IPS-11a (cell line): ENCODE data around the gene PTAFR.
"Not testable (repeated sequence)": the region's sequence is repeated elsewhere in the genome, so short reads cannot be mapped to it uniquely, and the experiment has no call there.

Experiments
- H3K4me3 ChIP-seq: one replicate; pipeline ENCODE4 v1.5.1; 2013; ENCODE audit warnings: low read depth, low read length, control low read depth

Gene PTAFR

DNA sequence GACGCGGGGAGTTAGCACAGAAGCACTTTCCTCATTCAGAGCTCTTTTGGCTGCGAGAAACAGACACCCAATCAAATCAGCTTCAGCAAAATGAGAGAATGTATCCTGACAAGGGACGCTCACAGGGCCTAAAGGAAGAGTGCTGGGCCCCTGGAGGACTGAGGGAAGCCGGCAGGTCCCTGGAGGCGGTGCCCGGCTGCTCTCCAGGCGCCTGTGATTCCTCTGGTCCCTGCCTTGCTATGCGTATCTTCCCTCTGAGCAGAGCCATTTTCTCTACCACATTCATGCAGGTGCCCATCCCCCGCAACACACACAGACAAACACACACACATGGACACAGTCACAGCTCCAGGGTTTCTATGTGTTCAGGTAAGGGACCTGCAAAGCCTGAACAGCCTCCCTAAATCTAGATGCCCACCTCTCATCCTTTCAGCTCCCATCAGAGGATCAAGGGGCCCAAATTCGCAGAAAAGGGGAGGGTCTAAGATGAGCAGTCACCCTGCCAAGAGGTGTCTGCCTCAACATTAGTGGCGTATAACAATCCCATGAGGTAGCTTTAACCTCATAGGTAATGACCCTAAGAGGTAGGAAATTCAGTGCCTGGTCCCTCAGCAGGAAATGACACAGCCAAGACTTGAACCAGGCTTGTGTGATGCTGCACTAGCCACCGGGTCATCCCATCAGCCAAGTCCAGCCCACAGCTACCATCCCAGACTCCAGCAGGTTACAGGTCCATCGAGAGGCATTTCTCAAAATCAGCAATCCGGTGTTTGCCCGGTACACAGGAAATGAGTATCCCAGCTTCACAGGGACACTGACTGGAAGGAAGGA lies 29.0 kb downstream of the PTAFR start:
- no peak overlapping the region for H3K4me3 ChIP-seq

DNA sequence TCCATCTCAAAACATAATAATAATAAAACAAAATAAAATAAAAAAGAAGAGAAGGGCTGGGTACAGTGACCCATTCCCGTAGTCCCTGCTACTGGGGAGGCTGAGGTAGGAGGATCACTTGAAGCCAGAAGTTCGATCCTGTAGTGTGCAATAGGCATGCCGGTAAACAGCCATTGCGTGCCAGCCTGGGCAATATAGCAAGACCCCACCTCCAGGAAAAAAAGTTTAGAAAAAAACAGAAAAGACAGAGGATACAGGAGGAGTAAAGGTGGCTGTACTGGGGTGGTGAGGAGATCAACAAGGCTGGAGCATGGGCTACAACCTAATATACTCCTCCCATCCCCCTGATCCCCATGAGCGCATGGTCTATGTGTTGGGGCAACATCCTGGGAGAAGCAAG lies 30.8 kb downstream of the PTAFR start:
- no peak overlapping the region for H3K4me3 ChIP-seq

DNA sequence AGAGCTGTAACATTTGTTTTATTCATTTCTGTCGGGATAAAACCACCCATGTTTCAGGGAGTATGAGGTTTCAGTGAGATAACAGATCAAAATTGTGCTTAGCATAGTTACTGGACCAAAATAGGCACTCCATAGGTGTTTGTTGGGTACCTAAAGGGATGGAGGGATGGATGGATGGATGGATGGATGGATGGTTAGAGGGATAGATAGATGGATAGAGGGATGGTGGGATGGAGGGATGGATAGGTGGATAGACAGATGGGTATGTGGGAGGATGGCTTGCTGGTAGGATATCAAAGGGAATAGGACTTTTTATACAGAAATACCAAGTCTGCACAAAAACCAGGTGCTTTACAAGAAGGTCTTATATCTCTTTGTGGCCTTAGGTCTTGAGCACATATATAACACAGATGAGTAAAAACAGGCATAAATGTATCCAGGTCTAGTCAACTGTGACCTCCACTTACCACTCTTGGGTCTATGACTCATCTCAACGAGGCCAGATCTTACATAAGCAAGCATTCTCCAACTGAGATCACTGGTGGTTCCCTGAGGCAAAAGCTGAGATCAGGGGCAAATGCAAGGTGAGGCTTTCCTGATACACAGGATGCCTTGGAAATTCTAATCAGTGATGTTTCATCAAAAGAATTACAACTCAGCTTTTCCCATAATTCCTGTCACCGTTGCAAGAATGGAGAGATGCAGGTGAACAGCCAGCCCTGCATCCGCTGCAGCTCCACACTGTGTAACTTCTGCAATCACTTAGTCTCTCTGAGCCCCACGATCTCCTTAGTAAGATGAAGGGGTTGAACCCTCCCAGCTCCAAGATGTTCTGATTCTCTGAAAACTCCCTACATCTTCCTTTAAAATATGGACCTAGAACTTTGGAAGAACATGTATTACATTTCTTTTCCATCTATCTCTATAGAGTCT lies 32.0 kb downstream of the PTAFR start:
- H3K4me3 ChIP-seq, result no peak overlapping the region

DNA sequence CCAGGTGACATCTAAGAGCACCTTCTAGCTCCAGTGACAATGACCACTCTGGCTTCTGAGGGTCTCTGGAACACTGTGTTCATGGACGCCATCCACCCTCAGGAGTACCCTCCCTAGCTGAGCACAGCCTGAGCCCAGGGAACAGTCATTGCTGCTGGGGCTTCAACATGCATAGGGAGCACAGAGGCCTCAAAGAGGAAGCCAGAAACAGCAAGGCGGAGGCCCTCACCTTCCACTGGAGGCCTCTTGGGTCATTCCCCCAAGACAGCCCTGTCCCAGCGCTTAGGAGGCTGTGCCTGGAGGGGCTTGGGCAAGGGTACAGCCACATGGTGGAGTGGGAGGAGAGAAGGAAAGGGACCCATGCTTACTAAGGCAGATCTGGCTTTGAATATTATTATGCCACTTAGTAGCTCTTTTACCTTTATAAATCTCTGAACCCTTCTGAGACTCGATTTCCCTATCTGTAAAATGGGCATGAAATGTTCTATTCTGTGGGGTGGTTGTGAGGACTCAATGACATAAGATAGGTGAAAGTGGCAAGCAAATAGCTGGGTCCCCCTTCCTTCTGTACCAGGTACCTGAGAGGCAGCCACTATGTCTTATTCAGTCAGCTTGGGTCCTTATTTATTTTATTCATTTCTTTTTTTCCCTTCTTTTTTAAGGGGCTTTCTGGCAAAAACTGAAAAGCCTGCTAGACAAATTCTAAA lies 32.8 kb downstream of the PTAFR start:
- no peak overlapping the region for H3K4me3 ChIP-seq

DNA sequence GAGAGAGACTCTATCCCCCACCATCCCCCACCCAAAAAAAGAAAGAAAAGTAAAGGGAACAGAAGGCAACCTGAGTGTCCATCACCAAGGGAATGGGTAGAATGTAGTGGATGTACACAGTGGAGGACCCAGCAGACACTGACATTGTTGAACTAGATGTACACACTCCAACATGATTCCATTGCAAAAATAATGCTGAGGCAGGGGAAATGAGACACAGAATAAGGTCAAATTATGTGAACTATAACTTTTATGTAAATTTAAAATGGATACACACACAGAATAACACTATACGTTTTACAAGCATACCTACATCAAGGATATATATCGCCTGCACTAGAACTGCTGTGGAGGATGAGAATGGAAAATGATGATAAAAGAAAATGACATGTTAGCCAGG lies 34.8 kb downstream of the PTAFR start:
- H3K4me3 ChIP-seq, result no peak overlapping the region

DNA sequence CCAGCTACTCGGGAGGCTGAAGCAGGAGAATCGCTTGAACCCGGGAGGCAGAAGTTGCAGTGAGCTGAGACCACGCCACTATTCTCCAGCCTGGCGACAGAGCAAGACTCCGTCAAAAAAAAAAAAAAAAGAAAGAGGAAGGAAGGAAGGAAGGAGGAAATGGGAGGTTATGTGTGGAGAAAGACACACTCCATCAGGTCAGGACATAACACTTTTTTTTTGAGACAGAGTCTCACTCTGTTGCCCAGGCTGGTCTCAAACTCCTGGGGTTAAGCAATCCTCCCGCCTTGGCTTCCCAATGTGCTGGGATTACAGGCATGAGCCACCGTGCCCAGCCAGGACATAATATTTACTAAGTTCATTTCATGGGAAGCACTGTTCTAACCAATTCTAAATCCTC lies 36.6 kb downstream of the PTAFR start:
- not testable (repeated sequence) for H3K4me3 ChIP-seq

DNA sequence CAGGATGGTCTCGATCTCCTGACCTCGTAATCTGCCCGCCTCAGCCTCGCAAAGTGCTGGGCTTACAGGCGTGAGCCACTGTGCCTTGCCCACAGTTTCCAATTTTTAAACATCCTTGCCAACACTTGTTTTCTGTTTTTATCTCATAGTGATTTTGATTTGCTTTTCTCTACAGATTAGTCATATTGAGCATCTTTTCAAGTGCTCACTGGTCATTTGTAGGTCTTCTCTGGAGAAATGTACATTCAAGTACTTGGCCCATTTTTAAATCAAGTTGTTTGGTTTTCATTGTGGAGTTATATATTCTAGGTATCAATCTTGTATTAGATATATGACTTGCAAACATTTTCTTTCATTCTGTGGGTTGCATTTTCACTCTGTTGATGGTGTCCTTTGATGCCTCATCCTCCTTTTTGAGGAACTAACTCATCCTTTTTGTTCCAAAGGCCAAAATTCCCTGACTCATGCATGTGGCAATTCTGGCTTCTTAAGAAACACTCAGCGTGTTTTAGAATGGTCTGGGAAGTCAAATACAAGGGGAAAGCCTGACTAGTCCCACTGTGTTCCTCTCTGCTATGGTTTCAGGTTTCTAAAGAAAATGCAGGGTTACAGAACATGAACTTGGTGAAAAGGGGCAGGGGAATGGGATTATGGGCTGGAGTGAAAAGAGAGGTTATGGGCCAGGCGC lies 37.3 kb downstream of the PTAFR start:
- H3K4me3 ChIP-seq, result no peak overlapping the region

DNA sequence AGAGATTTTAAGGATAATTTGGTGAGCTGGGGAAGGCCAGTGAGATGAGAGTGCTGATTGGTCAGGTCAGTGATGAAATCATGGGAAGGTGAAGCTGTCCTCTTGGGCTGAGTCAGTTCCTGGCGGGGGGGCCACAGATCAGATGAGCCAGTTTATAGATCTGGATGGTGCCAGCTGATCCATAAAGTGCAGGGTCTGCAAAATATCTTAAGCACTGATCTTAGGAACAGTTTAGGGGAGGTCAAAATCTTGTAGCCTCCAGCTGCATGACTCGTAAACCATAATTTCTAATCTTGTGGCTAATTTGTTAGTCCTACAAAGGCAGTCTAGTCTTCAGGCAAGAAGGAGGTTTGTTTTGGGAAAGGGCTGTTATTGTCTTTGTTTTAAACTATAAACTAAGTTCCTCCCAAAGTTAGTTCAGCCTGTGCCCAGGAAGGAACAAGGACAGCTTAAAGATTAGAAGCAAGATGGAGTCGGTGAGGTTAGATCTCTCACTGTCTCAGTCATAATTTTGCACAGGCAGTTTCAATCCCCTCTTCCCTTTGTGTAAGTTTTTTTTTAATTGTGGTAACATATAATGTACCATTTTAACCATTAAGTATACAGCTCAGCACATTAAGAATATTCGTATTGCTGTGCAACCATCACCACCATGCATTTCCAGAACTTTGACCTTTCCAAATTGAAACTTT lies 39.4 kb downstream of the PTAFR start:
- H3K4me3 ChIP-seq, result no peak overlapping the region

DNA sequence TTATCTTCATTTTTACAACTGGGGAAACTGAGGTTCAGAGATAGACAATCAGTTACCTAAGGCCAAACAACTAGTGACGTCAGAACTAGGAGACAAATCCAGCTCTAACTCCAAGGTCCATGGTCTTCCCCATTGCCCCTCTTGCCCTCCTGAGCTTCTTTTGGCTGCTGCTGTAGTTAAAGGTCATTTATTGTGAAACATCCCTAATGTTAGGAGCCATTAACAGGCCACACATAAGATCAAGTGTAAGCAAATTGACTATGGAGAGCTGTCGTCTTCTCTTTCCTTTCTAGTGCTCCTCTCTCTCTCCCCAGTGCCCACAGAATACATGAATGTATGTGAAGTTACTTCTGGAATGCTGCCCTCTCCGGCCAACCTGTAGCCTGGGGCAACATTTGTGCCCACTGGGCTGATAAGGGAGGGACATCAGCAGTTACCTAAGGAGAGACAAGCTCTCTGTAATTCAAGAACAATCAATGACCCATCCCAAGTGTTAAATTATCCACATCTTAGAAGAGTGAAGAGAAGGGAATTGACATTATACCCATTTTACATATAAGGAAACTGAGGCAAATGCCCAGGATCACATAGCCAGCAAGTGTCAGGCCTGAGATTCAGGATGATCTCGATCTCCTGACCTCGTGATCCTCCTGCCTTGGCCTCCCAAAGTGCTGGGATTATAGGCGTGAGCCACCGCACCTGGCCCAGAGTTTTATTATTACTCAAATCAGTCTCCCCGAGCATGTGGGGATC lies 40.1 kb downstream of the PTAFR start:
- no peak overlapping the region for H3K4me3 ChIP-seq

DNA sequence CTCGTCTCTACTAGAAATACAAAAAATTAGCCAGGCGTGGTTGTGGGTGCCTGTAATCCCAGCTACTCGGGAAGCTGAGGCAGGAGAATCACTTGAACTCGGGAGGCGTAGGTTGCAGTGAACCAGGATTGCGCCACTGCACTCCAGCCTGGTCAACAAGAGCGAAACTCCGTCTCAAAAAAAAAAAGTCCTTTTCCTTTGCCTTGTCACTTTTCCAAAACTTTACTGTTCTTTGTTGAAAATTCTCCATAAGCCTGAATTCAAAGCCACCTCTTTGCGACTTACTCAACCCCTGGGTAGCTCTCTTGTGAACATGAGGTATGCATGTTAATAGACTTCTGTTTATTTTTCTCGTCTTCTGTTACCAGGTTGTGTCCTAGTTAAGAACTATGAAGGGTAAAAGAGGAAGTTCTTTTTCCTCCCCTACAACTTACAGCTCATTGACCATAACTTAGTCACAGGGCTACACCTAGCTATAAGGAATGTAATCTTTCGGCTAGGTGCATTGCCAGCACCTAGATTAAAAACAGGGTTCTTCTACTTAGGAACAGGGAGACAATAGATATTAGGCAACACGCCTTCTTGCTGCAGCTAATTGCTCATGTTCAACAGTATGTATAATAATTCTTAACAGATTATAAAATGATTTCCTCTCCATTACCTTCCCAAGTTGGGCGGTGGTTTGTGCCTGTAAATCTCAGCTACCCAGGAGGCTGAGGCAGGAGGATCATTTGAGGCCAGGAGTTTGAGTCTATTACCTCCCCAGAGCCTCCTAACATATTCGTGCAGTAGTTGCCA lies 40.9 kb downstream of the PTAFR start:
- H3K4me3 ChIP-seq, result no peak overlapping the region

DNA sequence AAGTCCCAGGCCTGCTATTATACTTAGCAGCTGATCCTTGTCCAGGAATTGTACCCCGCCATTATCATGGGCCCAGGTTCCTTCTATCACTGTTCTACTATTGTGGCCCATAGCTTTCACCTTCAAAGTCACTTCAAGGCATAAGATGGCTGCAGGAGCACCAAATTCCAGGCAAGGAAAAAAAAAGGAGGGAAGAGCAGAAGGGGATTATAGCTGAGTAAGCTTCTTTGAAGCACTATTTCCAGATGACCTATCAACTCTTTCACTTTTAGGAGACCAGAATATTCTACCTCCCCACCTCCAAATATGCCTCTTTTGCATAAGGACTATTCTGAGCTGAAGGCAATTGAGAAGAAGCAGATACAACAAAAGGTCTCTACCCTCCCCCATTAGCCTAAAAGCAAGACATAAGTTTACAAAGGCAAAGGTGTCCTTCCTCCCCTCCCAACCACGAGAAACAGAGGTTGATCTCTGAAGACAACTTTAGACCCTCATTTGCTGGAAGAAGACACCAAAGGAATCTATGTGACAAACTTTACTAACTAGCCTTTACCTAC lies 41.8 kb downstream of the PTAFR start:
- H3K4me3 ChIP-seq, result no peak overlapping the region

DNA sequence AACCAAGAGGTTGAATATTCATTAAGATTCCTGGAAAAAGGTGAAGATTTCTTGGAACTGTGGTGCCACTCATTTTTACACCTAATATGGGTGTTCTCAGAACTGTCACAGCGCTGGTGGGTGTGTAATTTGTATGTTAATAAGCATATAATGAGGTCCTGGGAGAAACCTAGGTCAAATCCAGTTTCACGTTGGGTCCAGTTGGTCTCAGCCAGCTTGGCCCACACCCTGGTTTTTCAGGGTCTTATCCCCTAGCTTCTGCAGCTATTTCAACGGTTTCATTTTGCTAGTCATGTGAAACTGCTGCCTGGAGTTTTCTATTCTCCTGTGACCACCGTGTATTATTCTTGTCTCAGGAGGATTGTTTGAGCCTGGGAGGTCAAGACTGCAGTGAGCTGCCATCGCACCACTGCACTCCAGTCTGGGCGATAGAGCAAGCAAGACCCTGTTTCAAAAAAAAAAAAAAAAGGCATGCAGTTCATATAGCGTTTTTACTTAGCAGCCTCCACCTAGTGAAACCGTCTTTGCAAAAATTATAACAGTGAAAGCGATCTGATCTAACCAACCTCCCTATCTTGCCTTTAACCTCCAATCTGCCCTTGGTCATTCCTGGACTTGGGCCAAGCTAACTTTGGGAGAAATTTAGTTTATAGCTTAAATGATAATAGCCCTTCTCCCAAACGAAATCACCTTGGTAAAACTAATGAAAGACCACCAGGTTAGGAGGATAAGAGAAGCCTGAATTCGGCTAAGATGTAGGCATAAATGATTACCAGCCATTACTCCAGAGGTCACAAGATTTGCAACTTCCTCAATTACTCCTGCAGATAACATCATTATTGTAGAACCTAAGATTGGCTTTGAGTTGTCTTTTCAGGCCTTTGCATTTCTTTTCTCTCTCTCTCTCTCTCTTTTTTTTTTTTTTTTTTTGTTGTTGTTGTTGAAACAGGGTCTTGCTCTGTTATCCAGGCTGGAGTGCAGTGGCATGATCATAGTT lies 44.0 kb downstream of the PTAFR start:
- no peak overlapping the region for H3K4me3 ChIP-seq

DNA sequence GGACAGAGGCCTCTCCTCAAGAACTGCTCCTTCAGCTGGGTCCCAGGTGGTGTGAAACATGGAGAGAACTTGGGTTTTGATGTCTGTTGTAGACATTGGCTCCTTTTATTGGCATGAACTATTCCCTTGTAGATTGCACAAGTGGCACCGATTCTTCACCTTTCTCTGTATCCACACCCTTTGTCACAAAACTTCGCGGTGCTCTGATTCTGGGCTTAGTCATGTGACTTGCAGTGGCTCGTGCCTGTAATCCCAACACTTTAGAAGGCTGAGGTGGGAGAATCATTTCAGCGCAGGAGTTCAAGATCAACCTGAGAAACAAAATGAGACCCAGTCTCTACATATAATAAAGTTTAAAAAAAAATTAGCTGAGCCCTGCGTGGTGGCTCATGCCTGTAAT lies 45.6 kb downstream of the PTAFR start:
- no peak overlapping the region for H3K4me3 ChIP-seq

DNA sequence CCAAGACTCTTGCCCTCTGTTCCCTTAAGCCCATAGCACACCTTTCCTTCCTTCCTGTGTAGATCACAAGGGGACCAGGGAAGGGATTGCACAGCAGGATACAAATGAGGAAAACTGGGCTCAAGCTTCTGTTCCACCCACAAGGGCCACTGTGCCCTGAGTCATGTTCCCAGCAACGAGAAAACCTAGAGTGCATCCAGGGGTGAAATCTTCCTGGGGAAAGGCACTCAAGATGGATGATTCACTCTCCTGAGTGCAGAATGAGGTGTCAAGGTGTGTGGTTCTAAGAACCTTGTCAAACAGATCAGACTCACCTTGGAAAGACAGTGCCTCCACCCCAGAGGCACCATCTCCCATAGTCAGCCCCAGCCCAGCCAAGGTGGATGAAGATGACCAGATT lies 47.3 kb downstream of the PTAFR start:
- H3K4me3 ChIP-seq, result no peak overlapping the region

DNA sequence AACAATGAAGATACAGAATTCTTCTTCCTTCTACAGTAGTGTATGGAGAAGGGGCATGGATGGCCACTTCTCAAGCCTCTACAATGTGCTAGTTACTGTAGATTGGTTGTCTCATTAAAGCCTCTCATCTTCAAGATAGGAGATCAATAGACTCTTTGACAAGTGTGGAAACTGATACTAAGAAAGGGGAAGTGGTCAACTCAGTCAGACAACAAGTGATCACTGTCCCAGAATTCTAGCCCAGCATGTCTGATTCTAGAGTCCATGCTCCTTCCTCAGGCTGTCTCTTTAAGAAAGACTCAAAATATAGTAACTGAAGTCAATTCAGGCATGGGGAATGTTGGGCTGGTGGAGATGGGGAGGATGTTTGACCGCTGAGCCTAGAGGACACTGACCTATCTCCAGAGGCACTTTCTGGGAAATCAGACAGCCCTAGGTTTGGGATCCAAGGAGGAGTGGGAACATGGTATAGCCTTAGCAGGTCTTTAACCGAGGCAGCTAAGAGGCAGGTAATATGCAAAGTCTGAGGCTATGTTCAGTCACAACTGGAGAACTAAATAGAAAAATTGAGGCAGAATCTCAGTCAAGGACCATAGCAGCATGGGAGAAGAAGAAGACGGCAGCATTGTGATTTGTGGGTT lies 48.8 kb downstream of the PTAFR start:
- no peak overlapping the region for H3K4me3 ChIP-seq

DNA sequence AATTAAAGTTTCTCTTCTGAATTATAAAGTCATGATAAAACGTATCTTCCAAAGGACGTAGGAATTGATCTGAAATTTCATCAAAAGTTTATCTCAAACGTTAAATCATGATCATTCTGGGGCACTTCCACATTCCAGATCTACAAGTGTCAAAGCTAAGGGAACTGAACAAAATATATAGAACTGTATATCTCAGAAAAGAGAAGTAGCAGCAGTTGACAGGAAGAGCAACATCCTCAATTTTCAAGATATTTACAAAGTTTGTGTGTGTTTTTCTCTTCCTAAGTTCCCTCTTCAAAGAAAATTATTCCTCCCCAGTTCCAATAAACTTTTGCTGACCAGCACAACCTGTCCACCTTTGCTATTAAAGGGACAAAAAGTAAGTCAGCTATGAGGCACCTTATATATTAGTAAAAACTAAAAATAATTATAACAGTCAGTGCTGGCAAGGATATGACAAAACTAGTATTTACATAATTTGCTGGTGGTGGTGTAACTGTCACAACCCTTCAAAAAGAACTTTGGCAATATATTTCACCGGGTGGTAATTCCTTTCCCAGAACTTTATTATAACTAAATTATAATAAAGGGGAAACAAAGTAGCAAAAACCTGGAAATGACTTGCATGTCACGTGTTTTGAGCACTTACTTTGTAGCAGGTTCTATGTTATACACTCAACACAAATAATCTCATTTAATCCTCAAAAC lies 49.6 kb downstream of the PTAFR start:
- H3K4me3 ChIP-seq, result no peak overlapping the region
